Activated CD4-positive, alpha-beta T cell treated with anti-CD3 and anti-CD28 coated beads, Interleukin-2, Interleukin-4, amounts not matched to agents 100 ng/mL and 50 ng/mL, durations not matched to agents 16 hours and 8 hours (primary cell): Measurements from ENCODE around the gene HHATL.

ENCODE experiments used
- DNase-seq: peaks from one replicate; pipeline ENCODE4 v3.0.0-alpha.2; 2020; ENCODE audit warnings: low spot score

The HHATL gene

DNA sequence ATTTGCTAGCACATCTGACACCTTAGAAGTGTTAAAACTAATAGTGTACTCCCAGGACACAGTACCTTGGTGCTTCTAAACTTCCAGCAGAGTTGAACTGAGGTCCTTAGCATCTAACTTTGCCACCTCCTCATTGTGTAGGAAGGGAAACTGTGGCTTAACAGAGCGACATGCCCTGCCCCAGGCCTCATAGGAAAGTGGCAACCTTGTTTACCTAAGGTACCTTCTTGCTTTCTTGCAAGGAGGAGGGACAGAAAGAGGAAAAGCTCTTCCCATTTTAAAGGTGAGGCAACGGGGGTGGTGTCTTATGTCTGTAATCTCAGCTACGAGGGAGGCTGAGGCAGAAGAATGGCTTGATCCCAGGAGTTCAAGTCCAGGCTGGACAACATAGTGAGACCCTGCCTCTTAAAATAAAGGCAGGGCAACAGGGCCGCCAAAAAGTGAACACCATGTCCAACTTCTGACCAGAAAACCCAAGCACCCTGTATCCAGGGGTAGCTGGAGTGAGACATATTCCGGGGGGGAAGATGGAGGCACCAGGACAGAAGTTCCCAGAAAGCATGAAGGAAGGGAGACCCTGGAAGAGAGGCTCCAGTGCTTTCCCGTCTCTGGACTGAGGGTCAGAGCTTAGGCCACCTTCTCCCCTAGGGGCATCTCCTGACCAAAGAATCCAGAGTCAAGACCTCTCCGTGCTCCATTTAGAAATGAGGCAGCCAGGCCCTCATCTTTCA, 17.8 kb downstream of the HHATL start:
- no peak for DNase-seq

DNA sequence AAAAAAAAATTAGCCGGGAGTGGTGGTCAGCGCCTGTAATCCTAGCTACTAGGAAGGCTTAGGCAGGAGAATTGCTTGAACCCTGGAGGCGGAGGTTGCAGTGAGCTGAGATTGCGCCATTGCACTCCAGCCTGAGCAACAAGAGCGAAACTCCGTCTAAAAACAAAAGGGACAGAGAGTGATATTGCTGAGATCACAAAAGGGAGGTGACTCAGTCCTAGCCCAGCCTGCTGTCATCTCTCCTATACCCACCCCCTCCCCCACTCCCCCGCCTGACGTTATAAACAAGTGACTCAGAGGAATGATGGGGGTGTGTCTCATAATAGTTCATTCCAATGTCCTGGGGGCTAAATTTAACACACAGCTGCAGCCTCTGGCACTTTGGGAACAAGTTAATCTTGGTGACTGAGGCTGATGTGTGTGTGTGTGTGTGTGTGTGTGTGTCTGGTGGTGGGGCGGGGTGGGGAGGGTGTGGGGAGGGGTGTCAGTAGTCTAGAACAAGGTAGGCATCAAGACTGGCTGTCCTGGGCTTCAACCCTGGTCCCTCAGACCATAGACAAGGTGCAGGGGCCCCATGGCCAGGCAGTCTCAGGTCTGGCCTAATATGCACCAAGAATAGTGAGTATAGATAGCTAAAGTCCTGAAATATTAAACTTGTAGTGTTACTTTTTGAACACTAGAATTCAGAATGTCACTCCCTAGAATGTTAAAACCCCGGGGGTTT, 18.6 kb downstream of the HHATL start:
- peak; percentile 60 for DNase-seq

DNA sequence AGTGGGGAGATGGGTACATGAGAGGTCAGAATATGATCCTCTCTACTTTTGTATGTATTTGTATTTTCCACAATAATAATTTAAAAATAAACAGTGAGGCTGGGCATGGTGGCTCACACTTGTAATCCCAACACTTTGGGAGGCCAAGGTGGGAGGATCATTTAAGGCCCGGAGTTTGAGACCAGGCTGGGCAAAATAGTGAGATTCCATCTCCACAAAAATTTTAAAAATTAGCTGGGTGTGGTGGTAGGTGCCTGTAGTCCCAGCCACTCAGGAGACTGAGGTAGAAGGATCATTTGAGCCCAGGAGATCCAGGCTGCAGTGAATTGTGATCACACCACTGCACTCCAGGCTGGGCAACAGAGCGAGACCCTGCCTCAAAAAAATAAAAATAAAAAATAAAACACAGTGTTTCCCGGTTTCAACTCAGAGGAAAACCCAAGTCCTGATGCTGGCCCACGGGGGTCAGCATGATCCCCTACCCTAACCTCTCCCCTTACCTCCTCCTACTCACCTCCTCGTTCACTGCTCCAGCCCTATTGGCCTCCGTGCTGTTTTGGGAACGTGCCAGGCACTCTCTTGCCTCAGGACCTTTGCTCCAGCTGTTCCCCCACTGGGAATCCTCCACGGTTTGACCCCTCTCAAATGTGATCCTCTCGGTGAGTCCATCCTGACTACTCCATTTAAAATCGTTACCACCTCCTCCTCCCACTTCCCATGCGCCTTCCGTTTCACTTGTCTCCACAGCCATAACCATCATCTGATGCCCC, 20.1 kb downstream of the HHATL start:
- DNase-seq = no peak

DNA sequence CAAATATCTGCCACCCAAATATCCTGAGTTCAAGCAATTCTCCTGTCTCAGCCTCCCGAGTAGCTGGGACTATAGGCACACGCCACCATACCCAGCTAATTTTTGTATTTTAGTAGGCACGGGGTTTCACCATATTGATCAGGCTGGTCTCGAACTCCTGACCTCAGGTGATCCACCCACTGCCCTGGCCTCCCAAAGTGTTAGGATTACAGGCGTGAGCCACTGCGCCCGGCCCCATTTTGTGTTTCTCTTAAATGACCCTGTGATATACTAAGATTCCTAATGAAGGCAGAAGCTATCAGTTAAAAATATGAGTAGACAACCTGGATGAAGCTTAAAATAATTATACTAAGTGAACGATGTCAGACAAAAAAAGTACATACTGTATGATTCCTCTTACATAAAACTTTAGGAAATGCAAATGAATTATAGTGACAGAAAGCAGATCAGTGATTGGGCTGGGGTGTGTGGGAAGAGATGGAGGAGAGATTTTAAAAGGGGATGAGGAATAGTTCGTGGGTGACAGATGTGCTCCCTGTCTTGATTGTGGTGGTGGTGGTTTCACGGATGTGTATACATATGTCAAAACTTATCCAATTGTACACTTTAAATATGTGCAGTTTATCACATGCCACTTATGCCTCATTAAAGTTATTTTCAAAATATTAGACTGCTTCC, 21.1 kb downstream of the HHATL start:
- no peak for DNase-seq

DNA sequence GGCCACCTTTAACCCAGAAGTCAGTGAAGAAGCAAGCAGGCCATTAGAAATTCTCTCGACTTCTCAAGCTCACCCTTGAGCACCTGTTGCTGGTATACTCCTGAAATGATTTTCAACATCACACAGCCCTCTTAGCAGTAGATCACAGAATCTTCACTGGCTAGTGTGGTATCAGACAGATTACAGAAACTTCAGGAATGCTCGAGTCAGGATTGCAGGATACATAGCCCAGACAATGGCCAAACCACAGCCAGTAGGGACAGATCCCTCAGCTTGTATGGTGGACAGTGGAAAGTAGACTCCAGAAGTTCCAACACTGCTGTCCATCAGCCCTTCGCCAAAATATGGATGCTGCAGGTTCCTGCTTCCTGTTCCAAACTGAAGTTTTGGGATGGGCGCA, 21.8 kb downstream of the HHATL start:
- DNase-seq = no peak

DNA sequence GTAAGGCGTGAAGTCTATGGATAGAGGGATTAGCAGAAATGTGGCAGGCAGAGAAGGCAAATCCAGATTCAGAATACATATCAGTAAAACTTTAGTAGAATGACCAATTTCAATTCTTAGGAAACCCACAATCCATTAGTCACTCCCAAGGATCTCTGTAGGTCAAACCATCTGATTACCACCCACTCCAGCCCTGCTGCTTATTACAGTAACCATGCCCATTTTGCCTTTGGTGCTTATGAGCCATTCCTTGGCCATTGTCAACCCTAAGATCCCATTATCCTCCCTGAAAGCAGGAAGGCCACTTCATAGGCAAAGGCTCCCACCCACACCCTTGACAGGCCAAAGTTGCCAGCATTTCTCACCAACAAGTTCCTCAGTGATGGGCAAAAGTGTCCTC, 22.3 kb downstream of the HHATL start:
- DNase-seq = no peak

DNA sequence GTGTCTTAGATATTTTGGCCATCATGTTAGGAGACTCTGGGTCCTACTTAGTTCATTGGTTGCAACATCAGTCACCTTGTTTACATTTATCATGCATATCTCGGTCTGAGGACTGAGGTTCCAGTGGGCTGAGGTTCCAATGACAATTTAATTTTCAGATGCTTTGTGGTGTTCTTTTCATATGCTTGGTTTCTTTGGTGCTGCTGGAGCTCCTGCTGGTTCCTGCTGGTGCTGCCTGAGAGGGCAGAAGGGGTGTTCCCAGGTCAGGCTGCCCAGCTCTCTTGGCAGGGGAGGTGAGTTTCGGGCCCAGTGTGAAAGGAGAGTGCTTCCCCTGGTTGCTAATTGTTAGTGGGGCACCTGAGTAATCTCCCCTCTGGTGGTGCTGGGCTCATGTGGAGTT, 24.2 kb downstream of the HHATL start:
- no peak for DNase-seq

DNA sequence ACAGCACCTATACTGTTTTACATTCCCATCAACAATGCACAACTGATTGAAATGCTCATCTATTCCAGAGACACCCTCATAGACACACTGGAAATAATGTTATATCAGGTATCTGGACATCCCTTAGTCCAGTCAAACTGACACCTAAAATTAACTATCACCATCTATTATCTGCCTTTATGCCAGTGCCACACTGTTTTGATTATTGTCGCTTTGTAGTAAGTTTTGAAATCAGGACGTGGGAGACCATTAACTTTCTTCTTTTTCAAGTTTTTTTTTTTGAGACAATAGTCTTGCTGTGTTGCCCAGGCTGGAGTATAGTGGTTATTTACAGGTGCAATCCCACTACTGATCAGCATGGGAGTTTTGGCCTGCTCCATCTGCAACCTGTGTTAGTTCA, 26.7 kb downstream of the HHATL start:
- DNase-seq = no peak

DNA sequence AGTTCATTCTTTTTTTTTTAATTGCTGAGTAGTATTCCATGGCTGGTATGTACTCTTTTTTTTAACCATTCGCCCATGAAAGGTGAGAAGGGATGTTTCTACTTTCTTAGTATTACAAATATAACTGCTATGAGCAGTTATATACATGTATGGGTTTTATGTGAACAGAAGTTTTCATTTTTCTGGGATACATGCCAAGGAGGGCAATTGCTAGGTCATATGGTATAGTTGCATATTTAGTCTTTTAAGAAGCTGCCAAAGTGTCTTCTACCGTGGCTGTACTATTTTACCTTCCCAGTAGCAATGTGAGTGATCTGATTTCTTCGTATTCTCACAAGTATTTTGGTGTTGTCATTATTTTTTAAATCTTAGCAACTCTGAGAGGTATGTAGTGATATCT, 28.5 kb downstream of the HHATL start:
- DNase-seq = no peak

DNA sequence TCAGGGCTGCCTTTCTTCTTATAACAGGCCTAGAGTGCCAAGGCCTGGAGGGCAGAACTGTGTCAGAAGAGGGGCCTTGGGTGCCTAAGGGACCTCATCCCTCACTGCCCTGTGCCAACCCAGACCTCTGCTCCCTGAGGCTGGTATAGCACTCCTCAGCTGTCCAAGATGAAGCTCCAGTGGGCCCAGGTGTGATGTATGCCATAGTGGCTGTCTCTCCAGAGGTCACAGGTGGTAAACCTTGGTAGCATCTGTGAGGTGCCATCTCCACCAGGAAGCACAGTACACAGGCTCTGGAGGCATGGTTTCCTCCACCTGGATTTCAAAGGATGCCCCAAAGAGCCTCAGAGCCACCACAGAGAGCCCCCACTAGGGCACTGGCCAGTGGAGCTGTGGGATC, 29.5 kb downstream of the HHATL start:
- no peak for DNase-seq

DNA sequence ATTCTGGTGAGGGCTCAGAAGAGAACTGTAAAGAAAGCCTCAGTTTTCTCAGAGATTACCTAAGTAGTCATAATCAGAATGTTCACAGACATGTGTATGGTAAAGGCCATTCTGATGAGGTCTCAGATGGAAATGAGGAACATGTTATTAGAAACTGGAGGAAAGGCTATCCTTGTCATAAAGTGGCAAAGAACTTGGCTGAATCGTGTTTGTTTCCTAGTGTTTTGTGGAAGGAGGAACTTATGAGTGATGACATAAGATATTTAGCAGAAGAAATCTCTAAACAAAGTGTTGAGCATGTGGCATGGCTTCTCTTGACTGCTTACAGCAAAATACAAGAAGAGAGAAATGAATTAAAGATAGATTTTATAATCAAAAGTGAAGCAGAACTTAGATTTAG, 30.1 kb downstream of the HHATL start:
- DNase-seq = no peak

DNA sequence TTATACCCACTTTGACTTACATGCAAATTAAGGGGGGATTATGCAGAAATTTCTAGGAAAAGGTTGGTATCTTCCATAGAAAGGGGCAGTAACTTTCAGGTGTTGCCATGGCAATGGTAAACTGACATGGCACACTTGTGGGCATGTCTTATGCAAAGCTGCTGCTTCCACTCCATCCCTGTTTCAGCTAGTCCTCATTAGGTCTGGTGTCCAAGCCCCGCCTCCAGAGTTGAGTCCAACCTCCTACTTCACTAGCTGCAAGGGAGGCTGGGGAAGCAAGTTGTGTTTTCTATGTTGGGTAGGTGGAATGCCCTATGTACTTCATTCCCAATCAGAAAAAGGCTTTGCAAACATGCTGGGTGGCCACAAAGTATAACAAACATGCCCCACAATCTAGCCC, 31.9 kb downstream of the HHATL start:
- DNase-seq = no peak

DNA sequence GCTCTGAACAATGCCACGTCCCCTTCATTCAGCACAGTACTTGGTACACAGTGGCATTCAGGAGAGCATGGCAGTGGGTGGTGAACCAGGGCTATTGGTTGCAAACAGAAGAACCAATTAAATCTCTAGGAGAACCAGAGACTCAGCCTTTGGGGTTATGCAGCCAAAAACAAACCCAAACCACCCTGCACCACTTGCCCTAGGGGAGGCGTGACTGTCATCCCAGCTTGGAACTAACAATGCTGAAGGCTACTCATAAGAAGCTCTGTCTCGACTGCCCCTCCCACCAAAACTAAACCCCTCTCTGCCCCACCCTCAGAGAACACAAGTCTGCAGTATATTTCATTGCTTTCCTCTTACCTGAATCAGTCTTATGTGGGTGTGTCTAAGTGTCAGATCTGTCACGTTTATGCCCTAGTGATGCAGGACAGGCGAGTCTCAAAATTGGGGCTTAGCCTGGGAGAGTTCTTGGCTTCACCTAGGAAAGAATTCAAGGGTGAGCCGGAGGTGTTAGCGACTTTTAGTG, 32.5 kb downstream of the HHATL start:
- DNase-seq = no peak

DNA sequence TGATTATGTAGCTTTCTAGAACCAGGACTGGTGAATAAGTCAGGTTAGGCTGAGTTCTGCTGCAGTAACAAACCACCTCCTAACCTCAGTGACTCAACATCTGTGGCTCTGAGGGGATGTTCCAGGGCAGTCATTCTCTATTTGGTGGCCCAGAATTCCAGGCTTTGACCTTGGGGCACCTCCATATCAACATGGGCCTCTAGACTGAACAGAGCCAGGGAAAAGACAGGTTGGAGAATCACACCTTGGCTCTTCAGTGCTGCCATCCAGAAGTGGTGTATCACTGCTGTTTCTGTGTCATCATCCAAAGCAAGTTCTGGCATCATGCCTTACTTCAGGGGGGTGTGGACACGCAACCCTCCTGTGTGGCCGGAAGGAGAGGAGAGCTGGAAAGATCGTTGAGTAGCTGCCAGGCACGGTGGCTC, 33.8 kb downstream of the HHATL start:
- DNase-seq = no peak

DNA sequence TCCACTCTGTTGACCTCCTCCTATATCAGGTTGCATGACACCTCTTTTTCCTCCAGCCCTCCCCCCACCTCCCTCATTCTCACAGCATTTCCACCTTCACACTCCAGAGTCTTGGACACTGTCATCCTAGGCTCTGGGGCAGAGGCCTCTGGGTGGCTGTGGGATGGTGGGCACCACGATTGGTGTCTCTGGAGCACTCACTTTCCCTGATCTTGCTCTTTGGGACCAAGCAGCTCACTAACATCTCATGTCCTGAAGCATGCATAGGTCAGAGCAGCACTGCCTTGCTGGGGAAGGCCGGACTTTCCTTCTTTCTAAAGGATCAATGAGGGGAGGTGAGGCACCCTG, 34.2 kb downstream of the HHATL start:
- no peak for DNase-seq

DNA sequence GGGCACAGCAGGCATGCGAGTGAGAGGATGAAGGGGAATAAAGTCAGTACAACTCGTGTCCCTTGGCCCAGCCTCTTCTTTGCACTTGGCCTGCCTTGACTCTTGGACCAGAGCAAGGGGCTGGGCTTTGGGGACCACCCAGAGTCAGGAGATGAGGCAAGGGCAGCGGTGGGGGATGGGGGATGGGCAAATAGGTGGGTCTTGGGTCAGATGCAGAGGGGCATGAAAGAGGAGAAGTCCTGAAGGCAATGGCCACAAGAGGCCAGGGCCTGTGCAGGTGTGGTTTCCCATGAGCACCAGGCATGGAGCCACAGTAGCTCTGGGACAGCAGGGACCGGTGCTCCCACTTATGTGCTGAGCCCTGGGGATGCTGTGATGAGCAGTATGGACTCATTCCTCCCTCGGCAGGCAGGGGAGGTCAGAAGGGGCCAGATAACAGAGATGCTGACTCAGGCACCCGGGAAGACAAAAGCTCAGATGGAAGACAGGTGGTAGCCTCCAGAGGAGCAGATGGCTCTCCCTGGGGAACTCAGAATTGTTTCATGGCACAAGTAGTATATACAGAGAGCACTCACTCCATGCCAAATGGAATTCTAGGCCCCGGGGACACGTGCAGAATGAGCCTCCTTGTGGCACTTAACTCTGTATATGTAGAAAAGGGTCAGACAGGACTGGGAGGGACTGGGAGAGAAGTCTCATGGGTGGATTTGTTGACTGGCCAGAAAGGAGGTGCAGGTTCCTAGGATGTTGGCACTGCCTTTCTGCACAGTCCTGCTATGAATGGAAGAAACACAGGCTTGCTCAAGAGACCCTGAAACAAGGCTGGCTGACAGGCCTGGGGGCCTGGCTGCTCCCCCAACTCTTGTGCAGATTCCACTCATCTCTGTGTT, 34.8 kb downstream of the HHATL start:
- DNase-seq = no peak

DNA sequence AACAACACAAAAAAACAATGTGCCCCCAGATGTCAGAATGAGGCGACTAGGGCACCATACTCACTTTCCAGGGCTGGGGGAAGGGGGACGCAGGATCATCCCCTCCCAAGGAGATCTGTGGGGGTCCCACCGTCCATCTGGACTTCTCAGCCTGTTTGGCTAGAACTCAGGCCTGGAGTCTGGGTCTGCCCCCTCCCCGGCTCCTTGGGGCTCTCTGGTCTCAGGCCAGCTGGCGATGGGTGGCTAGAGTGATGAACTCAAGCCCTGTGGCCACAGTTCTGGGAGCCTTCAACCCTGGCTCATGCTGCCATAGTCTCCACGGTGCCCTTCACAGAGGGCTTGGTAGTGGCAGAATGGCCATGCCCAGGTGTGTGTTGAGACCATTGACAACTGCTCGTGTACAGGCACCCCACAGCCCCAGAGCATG, 35.5 kb downstream of the HHATL start:
- no peak for DNase-seq

DNA sequence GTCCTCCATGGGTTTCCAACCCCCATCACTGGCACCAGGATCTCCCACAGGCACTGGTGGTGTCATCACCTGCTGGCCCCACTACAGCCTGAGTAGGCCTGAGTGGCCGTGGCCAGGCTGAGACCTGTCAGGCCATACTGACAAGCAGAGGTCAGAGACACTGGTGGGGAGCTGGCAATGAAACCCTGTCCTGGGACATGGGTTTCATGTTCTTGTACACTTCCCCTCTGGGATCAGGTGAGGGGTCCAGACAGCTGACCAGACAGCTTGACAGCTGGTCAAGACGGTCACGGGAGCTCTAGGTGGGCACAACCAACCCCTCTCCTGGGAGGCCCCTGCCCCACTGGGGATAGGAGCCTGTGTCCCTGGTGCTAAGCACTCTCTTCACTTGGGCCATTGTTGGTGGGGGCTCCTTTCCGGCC, 36.0 kb downstream of the HHATL start:
- no peak for DNase-seq

DNA sequence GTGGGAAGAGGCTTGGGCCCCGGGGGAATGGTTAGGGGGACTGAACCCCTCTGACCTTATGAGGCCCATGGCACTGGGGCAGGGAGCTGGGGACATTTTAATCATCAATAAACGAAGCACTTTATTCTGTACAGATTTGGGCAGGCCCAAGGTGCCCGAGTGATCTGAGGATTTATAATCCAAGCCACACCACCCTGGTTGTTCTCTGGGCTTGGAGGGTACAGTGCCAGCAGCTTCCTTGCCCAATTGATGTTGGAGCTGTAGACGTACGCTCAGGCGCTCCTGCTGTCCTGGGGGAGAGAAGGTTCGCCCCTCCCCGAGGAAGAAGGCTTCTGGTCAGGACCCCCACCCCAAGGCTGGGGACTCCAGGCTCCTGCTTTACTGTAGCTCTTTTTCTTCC, 36.6 kb downstream of the HHATL start:
- DNase-seq = no peak

DNA sequence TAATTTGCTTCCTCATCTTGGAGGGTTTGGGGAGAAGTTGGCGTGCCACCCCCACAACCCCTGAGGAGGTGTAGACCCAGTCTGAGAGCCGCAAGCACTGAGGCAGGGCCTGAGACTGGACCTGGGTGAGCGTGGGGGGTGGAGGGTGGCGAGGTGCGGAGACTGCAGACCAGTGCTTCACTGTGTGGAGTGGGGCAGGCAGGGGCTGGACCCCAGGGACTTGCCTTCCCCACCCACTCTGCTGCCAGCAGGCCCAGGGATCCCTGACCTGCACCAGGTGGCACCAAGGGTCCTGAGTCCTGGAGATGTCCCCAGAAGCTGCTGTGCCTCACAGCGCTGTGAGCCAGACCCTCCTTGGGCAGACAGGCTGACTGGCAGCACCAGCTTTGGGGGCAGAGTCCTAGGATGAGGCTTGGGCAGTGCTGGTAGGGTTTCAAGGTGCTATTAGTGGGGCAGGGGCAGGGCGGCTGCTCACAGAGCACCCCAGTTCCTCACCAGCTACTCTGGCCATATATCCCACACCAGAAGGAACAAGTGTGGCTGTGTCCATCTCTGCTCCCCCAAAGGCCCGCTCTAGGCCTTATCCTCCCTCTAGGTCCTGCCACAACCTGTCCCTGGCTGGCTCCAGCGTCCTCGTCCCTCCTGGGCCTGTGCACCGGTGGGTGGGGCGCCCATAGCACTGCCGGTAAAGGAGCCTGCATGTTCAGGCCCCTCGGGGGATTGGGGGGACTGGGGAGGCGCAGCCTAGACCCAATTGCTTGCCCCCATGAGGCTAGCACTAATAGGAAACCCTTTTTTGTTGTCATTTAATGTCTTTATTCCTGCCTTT, 37.3 kb downstream of the HHATL start:
- no peak for DNase-seq
